ENCODE results near the gene KCNN1.
A peak's percentile ranks its signal among the peaks of the same experiment; 100 is the strongest.
"Not testable (repeated sequence)": the region's sequence is repeated elsewhere in the genome, so short reads cannot be mapped to it uniquely, and the experiment has no call there.

Gene KCNN1

GRCh38 chr19:17966550-17967256 is at the start of gene KCNN1:
KCNN1 (plus strand) TSS chr19:17967107; CDS start chr19:17973889, 6,782 bp downstream.
- no peak for DNase-seq (ENCODE audit: low spot score)

GRCh38 chr19:17918151-17918550 is 48.8 kb upstream of the KCNN1 start:
- not testable (repeated sequence) for DNase-seq (ENCODE audit: low spot score)

- DNase-seq (ENCODE audit: low spot score) = not testable (repeated sequence)
These were observed 47.8 kb upstream of the KCNN1 start for GRCh38 chr19:17919122-17919521.

- no peak for DNase-seq (ENCODE audit: low spot score)
These were observed 46.4 kb upstream of the KCNN1 start for GRCh38 chr19:17920527-17920926.

- DNase-seq (ENCODE audit: low spot score) = no peak
These were observed 44.8 kb upstream of the KCNN1 start for GRCh38 chr19:17922138-17922537.

DNA sequence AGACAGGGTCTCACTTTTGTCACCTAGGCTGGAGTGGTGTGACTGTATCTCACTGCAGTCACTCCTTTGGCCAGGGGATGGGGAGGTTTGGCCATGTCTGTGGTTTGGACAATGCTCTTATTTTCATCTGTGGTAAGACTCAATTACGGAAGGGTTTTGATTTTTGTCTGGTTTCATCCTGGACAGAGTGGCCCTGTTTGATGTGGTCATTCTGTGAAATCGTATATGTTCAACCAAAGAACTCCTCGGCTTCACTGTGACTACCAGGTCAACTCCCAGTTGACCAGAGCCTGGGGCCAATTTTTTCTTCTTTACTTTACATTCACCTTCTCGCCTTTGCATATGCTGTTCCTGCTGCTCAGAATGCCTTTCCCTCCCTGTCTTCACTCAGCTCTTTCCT is 40.9 kb upstream of the KCNN1 start:
- no peak for DNase-seq (ENCODE audit: low spot score)

DNA sequence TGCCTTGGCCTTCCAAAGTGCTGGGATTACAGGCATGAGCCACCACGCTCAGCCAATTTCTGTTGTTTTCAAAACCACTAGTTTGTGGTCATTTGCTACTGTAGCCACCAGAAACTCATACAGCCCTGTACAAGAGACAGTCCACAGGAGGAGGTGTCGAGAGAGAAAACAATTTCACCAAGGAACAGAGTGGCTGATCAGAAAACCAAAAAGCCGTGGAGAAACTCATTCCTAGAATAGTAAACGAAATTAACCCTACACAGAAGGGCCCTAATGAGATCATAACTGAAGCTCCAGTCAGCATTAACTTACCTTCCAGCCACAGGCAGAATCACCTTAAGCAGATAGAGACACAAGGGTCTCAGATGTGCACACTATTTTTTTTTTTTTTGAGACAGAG is 37.9 kb upstream of the KCNN1 start:
- DNase-seq (ENCODE audit: low spot score) = no peak

DNA sequence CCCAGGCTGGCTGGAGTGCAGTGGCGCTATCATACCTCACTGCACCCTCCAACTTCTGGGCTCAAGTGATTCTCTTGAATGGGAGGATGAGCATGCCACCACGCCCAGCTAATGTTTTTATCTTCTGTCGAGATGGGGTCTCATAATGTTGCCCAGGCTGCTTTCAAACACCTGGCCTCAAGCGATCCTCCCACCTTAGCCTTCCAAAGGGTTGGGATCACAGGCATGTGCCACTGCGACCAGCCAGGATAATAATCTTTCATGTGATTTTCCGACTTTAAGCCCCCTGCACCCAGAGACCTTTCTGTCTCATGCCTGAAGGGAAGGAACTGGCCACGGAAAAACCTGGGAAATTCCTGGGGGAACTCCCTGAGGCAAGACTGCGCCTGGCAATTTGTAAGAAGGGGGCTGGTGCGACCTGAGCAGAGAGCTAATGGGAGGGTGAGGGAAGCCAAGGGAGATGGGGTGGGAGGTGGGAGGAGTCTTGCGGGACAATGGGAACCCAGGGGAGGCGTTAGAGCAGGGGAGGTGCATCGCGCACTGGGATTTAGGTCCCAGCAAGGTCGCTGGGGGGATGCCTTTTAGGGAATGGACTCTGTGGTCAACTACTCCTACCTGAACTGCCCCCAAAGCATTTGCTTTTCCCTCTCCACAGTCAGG is 35.2 kb upstream of the KCNN1 start:
- DNase-seq (ENCODE audit: low spot score) = no peak

GRCh38 chr19:17932485-17933338 is 34.2 kb upstream of the KCNN1 start, which contains the start of gene CCDC124:
CCDC124 (plus strand) TSS chr19:17933015; CDS start chr19:17936421, 3,406 bp downstream.
- DNase-seq (ENCODE audit: low spot score) = peak; percentile 96

DNA sequence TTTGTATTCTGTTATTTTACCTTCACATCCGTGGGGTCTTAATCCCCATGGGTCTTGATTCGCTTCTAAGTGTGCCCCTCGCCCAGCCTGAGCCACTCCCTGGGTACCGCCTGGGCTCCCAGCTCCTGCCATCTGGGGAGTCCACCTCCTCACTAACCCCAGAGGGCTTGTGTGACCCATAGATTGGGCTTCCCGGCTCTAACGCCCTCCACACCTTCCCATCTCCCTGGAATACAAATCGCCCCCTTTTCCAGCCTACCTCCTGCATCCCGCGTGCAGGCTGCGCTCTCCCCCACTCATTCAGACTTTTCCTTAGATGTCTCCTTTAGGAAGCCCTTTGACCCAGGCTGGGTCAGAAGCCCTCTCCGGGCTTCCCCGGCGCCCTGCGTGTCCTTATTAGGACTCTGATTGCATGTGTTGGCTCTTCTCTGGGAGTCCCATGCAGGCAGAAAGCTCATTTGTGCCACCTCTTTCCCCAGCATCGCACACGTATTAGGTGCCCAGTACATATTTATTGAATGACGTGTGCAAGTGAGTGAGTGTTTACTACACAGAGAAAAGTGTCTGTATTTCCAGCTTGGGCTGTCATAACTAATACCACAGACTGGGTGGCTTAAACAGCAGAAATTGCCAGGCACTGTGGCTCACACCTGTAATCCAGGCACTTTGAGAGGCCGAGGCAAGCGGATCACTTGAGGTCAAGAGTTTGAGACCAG is 33.3 kb upstream of the KCNN1 start:
- no peak for DNase-seq (ENCODE audit: low spot score)

GRCh38 chr19:17936379-17936778 is 30.5 kb upstream of the KCNN1 start:
- DNase-seq (ENCODE audit: low spot score) = no peak

DNA sequence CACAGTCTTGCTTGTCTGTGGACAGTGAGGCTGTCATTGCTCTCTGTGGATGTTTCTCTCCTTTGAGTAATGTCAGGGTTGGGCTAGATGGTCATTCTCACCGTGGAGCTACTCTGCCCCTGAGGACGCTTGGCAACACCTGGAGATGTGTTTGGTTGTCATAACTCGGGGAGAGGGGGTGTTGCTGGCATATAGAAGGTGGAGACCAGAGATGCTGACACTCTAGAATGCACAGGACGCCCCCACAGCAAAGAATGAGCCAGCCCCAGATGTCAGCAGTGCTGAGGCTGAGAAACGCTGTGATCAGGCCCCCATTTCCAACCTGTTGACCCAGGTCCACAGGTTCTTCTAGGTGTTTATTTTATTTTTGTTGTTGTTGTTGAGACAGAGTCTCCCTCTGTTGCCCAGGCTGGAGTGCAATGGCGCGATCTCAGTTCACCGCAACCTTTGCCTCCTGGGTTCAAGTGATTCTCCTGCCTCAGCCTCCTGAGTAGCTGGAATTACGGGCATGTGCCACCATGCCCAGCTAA is 29.5 kb upstream of the KCNN1 start:
- DNase-seq (ENCODE audit: low spot score) = peak; percentile 7

- peak; percentile 97 for DNase-seq (ENCODE audit: low spot score)
These were observed 28.6 kb upstream of the KCNN1 start for GRCh38 chr19:17938092-17938845.

DNA sequence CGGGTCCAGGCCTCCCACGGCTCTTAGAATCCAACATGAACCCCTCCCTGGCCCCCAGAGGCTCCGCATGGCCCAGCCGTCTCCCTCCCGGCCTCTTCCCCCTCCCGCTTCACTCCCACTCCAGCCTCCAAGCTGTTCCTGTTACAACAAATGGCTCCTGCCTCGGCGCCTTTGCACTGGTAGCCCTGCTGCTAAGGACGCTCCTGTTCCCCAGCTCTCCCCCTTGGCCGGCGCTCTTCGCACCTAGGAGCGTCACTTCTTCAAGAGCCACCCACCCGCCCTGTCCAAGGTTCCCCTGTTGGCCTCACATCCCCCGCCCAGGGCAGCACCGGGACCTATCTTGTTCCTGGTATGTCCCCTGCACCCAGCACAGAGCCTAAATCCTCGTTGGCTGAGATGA is 24.7 kb upstream of the KCNN1 start:
- DNase-seq (ENCODE audit: low spot score) = peak; percentile 1

- DNase-seq (ENCODE audit: low spot score) = peak; percentile 3
These were observed 24.2 kb upstream of the KCNN1 start for GRCh38 chr19:17942582-17943273.

- peak; percentile 14 for DNase-seq (ENCODE audit: low spot score)
These were observed 23.4 kb upstream of the KCNN1 start for GRCh38 chr19:17943274-17944221.

GRCh38 chr19:17944301-17944700 is 22.6 kb upstream of the KCNN1 start:
- peak; percentile 13 for DNase-seq (ENCODE audit: low spot score)

DNA sequence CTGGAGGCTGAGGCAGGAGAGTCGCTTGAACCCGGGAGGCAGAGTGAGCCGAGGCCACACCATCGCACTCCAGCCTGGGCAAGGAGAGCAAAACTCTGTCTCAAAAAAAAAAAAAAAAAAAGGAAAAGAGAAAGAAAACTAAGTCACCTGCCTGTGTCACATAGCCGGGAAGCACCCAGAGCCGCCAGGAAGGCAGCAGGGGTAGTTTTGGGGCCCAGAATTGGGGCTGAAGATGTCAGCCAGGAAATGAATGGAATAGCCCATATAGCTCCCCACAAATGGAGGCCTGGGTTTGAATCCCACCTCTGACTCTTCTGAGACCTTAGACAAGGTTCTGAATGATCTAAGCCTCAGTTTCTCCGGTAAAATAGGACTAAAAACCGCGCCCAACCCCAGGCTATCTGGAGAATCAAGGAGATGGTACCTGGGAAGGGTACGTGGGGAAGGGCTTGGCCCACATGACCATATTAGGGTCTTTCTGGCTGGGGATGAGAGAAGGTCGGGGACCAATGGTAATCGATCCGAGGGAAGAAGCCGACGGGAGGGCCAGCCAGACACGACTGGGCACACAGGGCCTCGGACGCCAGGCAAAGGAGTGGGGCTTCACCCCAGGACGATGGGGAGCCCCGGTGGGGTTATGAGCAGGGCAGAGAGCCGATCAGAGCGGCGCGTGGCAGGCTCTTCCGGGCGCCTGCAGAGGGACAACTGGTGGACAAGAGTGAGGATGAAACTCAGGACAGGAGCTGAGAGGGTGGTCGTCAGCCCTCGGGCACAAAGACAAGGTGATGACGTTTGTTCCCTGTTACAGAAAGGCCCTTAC is 19.7 kb upstream of the KCNN1 start:
- peak; percentile 79 for DNase-seq (ENCODE audit: low spot score)
